22Rv1 (cell line): ENCODE data around the gene ESYT3.

Experiments
- CTCF ChIP-seq: fragments of 450-650 bp; IDR thresholded peaks from 2 replicates; pipeline ENCODE4 v1.5.1; 2017; ENCODE audit warnings: mild to moderate bottlenecking
- ZFX ChIP-seq: fragments of 450-650 bp; IDR thresholded peaks from 2 replicates; pipeline ENCODE4 v1.6.1; 2017; ENCODE audit warnings: antibody characterized with exemption, borderline replicate concordance

GRCh38 chr3:138448631-138449030 lies 14.2 kb downstream of the ESYT3 start:
- TF ChIP-seq CTCF (no peak), ZFX (no peak)
